A172 (cell line): ENCODE results near the gene HUWE1. TPM values are rescaled to one million over a fixed set of nuclear protein-coding genes. Genes with fewer than 3 reads are reported as not detected.

Experiments
- DNase-seq: peaks from one replicate; pipeline ENCODE4 v3.0.0-alpha.2; 2015; ENCODE audit warnings: low spot score
- total RNA-seq: library from RNA; depleted of rRNA; stranded (reverse); fragments of >200 nt; shearing (Covaris generic); gene quantifications from 2 replicates; pipeline ENCODE4 v1.2.3, GENCODE V29; 2014

Gene HUWE1
- total RNA-seq, 1 experiment from 2014 or later, result 69.9 TPM

- no peak for DNase-seq
Measured at GRCh38 chrX:53688300-53688699, 1.8 kb upstream of the HUWE1 start.

- no peak for DNase-seq
Measured at GRCh38 chrX:53685711-53686110, 808 bp downstream of the HUWE1 start.

- no peak for DNase-seq
Measured at GRCh38 chrX:53684415-53685192, 1.9 kb downstream of the HUWE1 start.

GRCh38 chrX:53683556-53684414 lies 2.7 kb downstream of the HUWE1 start:
- peak; percentile 98 for DNase-seq

GRCh38 chrX:53682885-53683555 lies 3.5 kb downstream of the HUWE1 start:
- DNase-seq, result peak; percentile 31

GRCh38 chrX:53681661-53682060 lies 4.9 kb downstream of the HUWE1 start:
- DNase-seq, result peak; percentile 2

GRCh38 chrX:53678667-53679066 lies 7.9 kb downstream of the HUWE1 start:
- peak; percentile 3 for DNase-seq

- DNase-seq, result no peak
Measured at GRCh38 chrX:53677286-53677685, 9.2 kb downstream of the HUWE1 start.

- DNase-seq, result no peak
Measured at GRCh38 chrX:53674581-53674980, 11.9 kb downstream of the HUWE1 start.

- DNase-seq, result no peak
Measured at GRCh38 chrX:53669258-53669657, 17.3 kb downstream of the HUWE1 start.

- DNase-seq, result no peak
Measured at GRCh38 chrX:53666171-53666570, 20.3 kb downstream of the HUWE1 start.

- no peak for DNase-seq
Measured at GRCh38 chrX:53660004-53660403, 26.5 kb downstream of the HUWE1 start.

- DNase-seq, result no peak
Measured at GRCh38 chrX:53659039-53659438, 27.5 kb downstream of the HUWE1 start.

- no peak for DNase-seq
Measured at GRCh38 chrX:53656845-53657244, 29.7 kb downstream of the HUWE1 start.

- DNase-seq, result no peak
Measured at GRCh38 chrX:53654376-53654775, 32.1 kb downstream of the HUWE1 start.

GRCh38 chrX:53644751-53645150 lies 41.8 kb downstream of the HUWE1 start:
- DNase-seq, result no peak

GRCh38 chrX:53642337-53642736 lies 44.2 kb downstream of the HUWE1 start:
- DNase-seq, result no peak

- no peak for DNase-seq
Measured at GRCh38 chrX:53639257-53639656, 47.3 kb downstream of the HUWE1 start.

GRCh38 chrX:53637479-53637878 lies 49.0 kb downstream of the HUWE1 start:
- DNase-seq, result no peak

- peak; percentile 23 for DNase-seq
Measured at GRCh38 chrX:53631156-53631555, 55.4 kb downstream of the HUWE1 start.

GRCh38 chrX:53630261-53630660 lies 56.3 kb downstream of the HUWE1 start:
- no peak for DNase-seq

- DNase-seq, result no peak
Measured at GRCh38 chrX:53622431-53622830, 64.1 kb downstream of the HUWE1 start.
